GM19025 (cell line): ENCODE data around the gene FOXA1.

Experiments
- ATAC-seq: cut with Tn5 transposase; IDR thresholded peaks from one replicate; pipeline ENCODE4 v1.9.1; 2021; ENCODE audit warnings: mild to moderate bottlenecking, low read depth, moderate library complexity; ENCODE audit not compliant: unreplicated experiment

Gene FOXA1

GRCh38 chr14:37590428-37591139 is 4.5 kb downstream of the FOXA1 start:
- ATAC-seq = no peak

GRCh38 chr14:37589715-37590427 is 5.2 kb downstream of the FOXA1 start:
- no peak for ATAC-seq

- no peak for ATAC-seq
Observed at GRCh38 chr14:37588956-37589714, 5.9 kb downstream of the FOXA1 start.

- ATAC-seq = no peak
Observed at GRCh38 chr14:37588667-37588955, 6.4 kb downstream of the FOXA1 start.

GRCh38 chr14:37587881-37588666 is 7.0 kb downstream of the FOXA1 start:
- no peak for ATAC-seq

GRCh38 chr14:37587131-37587803 is 7.8 kb downstream of the FOXA1 start:
- ATAC-seq = no peak

GRCh38 chr14:37586797-37587130 is 8.3 kb downstream of the FOXA1 start:
- ATAC-seq = no peak

GRCh38 chr14:37585971-37586796 is 8.9 kb downstream of the FOXA1 start:
- no peak for ATAC-seq

GRCh38 chr14:37585101-37585511 is 9.9 kb downstream of the FOXA1 start:
- no peak for ATAC-seq

GRCh38 chr14:37584211-37585100 is 10.6 kb downstream of the FOXA1 start:
- ATAC-seq = no peak

- no peak for ATAC-seq
Observed at GRCh38 chr14:37583358-37584210, 11.5 kb downstream of the FOXA1 start.

GRCh38 chr14:37580146-37580545 is 14.9 kb downstream of the FOXA1 start:
- ATAC-seq = no peak

GRCh38 chr14:37579274-37579673 is 15.8 kb downstream of the FOXA1 start:
- no peak for ATAC-seq

GRCh38 chr14:37573356-37573755 is 21.7 kb downstream of the FOXA1 start:
- ATAC-seq = no peak

- no peak for ATAC-seq
Observed at GRCh38 chr14:37571391-37571790, 23.7 kb downstream of the FOXA1 start.

GRCh38 chr14:37569729-37570128 is 25.3 kb downstream of the FOXA1 start:
- no peak for ATAC-seq

- ATAC-seq = no peak
Observed at GRCh38 chr14:37566811-37567371, 28.2 kb downstream of the FOXA1 start.
